Caco-2 (cell line): ENCODE results near the gene SEC24C. TPM values are rescaled to one million over a fixed set of nuclear protein-coding genes. Genes with fewer than 3 reads are reported as not detected.

Source experiments
- BruUV-seq: library from RNA; stranded (reverse); fragments of 400-500 nt; replicated peaks from 2 replicates; lab custom pipeline; 2021; lab: Mats Ljungman, UMichigan
- CTCF ChIA-PET: fragments of 300-600 bp; sonication (Branson Sonifier 250); formaldehyde crosslinking; loops from one replicate; lab custom pipeline; 2022; ENCODE audit warnings: antibody characterized with exemption; lab: Charles Lee
- POLR2A ChIA-PET: fragments of 300-600 bp; sonication (Branson Sonifier 250); formaldehyde crosslinking; loops from one replicate; lab custom pipeline; 2022; ENCODE audit warnings: antibody characterized with exemption; lab: Charles Lee
- DNase-seq, 2 experiments: peaks; one replicate each; pipeline versions ENCODE4 v3.0.0 to v3.0.0-alpha.2; 2020 to 2022
- H3K27me3 ChIP-seq: replicated peaks from 2 replicates; pipeline ENCODE4 v1.6.0; 2011; ENCODE audit warnings: low read length; ENCODE audit not compliant: control insufficient read depth, insufficient read depth
- H3K36me3 ChIP-seq: 2 replicates; pipeline ENCODE4 v1.5.1; 2011; ENCODE audit warnings: low read length; ENCODE audit not compliant: control insufficient read depth, insufficient read depth
- H3K4me1 ChIP-seq: fragments of 250-450 bp; sonication (Bioruptor Pico); 2 replicates; pipeline ENCODE4 v1.5.1; 2020; ENCODE audit warnings: mild to moderate bottlenecking
- H3K4me3 ChIP-seq: 2 replicates; pipeline ENCODE4 v1.5.1; 2011; ENCODE audit warnings: low read depth, mild to moderate bottlenecking, control low read depth, low read length
- H3K9me3 ChIP-seq: fragments of 250-450 bp; sonication (Bioruptor Pico); 2 replicates; pipeline ENCODE4 v1.5.1; 2020; ENCODE audit warnings: mild to moderate bottlenecking, moderate library complexity
- H3K27ac Mint-ChIP-seq: one replicate; pipeline ENCODE4 v1.8.0; 2022; ENCODE audit warnings: mixed read lengths; ENCODE audit not compliant: unreplicated experiment
- H3K27me3 Mint-ChIP-seq: one replicate; pipeline ENCODE4 v1.8.0; 2022; ENCODE audit warnings: mixed read lengths; ENCODE audit not compliant: insufficient read depth, unreplicated experiment
- H3K36me3 Mint-ChIP-seq: one replicate; pipeline ENCODE4 v1.8.0; 2022; ENCODE audit warnings: mild to moderate bottlenecking, mixed read lengths; ENCODE audit not compliant: insufficient read depth, unreplicated experiment
- H3K4me1 Mint-ChIP-seq: one replicate; pipeline ENCODE4 v1.8.0; 2022; ENCODE audit warnings: low read depth, mixed read lengths; ENCODE audit not compliant: unreplicated experiment
- H3K4me3 Mint-ChIP-seq: one replicate; pipeline ENCODE4 v1.8.0; 2022; ENCODE audit warnings: mild to moderate bottlenecking, moderate library complexity, mixed read lengths; ENCODE audit not compliant: unreplicated experiment
- H3K9me3 Mint-ChIP-seq: one replicate; pipeline ENCODE4 v1.8.0; 2022; ENCODE audit warnings: mixed read lengths; ENCODE audit not compliant: unreplicated experiment
- intact Hi-C: fragments of 100-400 bp; cut with micrococcal nuclease; formaldehyde crosslinking; loops from one replicate; pipeline ENCODE4 v1.10.0; 2022; ENCODE audit not compliant: unreplicated experiment
- total RNA-seq: library from RNA; stranded (reverse); gene quantifications from 2 replicates; pipeline ENCODE4 v1.2.3, GENCODE V29; 2022
- TF ChIP-seq, protein P1 (sequence below), 2 experiments: fragments of 200-600 bp in 1 of 2; IDR thresholded peaks; 1 replicate in 1 of 2; 2 replicates in 1 of 2; pipeline versions ENCODE4 v1.5.1 to v1.8.0; 2011 to 2022; ENCODE audit warnings: antibody characterized with exemption in 1 of 2, control low read depth in 1 of 2, inconsistent platforms in 1 of 2, low read depth in 1 of 2, low read length in 1 of 2, mild to moderate bottlenecking in 1 of 2, moderate library complexity in 1 of 2; ENCODE audit not compliant: insufficient read depth in 1 of 2, severe bottlenecking in 1 of 2, unreplicated experiment in 1 of 2

Gene SEC24C
- total RNA-seq, 1 experiment from 2014 or later, result 91.2 TPM

GRCh38 chr10:73731588-73732375 is 12.4 kb upstream of the SEC24C start:
- Histone ChIP-seq H3K9me3 (no peaks in the 10 kb centered on the region), H3K4me1 (no peaks in the 10 kb centered on the region), H3K4me3 (no peak overlapping the region), H3K27me3 (no peaks in the 10 kb centered on the region), H3K36me3 (no peaks in the 10 kb centered on the region; the same call in 1 of the 2 replicates)
- no peaks in the 10 kb centered on the region for H3K9me3 Mint-ChIP-seq
- BruUV-seq, result no TSS peak
- POLR2A ChIA-PET, result no interaction called here
- H3K27me3 Mint-ChIP-seq, result no peaks in the 10 kb centered on the region
- DNase-seq, result no peak
- no peaks in the 10 kb centered on the region for H3K4me1 Mint-ChIP-seq
- peaks cover 31% of the 10 kb centered on the region for H3K36me3 Mint-ChIP-seq
- CTCF ChIA-PET, result no interaction called here
- intact Hi-C loops, result no loop called here
- H3K27ac Mint-ChIP-seq, result no peak overlapping the region
- TF ChIP-seq, protein P1, sequence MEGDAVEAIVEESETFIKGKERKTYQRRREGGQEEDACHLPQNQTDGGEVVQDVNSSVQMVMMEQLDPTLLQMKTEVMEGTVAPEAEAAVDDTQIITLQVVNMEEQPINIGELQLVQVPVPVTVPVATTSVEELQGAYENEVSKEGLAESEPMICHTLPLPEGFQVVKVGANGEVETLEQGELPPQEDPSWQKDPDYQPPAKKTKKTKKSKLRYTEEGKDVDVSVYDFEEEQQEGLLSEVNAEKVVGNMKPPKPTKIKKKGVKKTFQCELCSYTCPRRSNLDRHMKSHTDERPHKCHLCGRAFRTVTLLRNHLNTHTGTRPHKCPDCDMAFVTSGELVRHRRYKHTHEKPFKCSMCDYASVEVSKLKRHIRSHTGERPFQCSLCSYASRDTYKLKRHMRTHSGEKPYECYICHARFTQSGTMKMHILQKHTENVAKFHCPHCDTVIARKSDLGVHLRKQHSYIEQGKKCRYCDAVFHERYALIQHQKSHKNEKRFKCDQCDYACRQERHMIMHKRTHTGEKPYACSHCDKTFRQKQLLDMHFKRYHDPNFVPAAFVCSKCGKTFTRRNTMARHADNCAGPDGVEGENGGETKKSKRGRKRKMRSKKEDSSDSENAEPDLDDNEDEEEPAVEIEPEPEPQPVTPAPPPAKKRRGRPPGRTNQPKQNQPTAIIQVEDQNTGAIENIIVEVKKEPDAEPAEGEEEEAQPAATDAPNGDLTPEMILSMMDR (IDR thresholded peaks at IDR 0.05; ENCODE audit: insufficient read depth in 1 of 2, low read depth in 1 of 2, low read length in 1 of 2, severe bottlenecking in 1 of 2, unreplicated experiment in 1 of 2), result no peak
- H3K4me3 Mint-ChIP-seq, result peak overlapping the region; percentile 52

GRCh38 chr10:73732426-73732825 is 11.7 kb upstream of the SEC24C start:
- intact Hi-C loops, result no loop called here
- ChIA-PET CTCF (no interaction called here), POLR2A (no interaction called here)
- BruUV-seq, result no TSS peak
- Mint-ChIP-seq H3K36me3 (peaks cover 26% of the 10 kb centered on the region), H3K9me3 (no peaks in the 10 kb centered on the region), H3K4me3 (peak overlapping the region; percentile 52), H3K27me3 (no peaks in the 10 kb centered on the region), H3K27ac (no peak overlapping the region), H3K4me1 (no peaks in the 10 kb centered on the region)
- no peak overlapping the region for H3K4me3 ChIP-seq
- H3K27me3 ChIP-seq, result no peaks in the 10 kb centered on the region
- no peaks in the 10 kb centered on the region for H3K36me3 ChIP-seq
- H3K4me1 ChIP-seq, result no peaks in the 10 kb centered on the region
- no peak for DNase-seq
- no peaks in the 10 kb centered on the region for H3K9me3 ChIP-seq
- TF ChIP-seq, protein P1 (IDR thresholded peaks at IDR 0.05; ENCODE audit: insufficient read depth in 1 of 2, low read depth in 1 of 2, low read length in 1 of 2, severe bottlenecking in 1 of 2, unreplicated experiment in 1 of 2), result no peak

DNA sequence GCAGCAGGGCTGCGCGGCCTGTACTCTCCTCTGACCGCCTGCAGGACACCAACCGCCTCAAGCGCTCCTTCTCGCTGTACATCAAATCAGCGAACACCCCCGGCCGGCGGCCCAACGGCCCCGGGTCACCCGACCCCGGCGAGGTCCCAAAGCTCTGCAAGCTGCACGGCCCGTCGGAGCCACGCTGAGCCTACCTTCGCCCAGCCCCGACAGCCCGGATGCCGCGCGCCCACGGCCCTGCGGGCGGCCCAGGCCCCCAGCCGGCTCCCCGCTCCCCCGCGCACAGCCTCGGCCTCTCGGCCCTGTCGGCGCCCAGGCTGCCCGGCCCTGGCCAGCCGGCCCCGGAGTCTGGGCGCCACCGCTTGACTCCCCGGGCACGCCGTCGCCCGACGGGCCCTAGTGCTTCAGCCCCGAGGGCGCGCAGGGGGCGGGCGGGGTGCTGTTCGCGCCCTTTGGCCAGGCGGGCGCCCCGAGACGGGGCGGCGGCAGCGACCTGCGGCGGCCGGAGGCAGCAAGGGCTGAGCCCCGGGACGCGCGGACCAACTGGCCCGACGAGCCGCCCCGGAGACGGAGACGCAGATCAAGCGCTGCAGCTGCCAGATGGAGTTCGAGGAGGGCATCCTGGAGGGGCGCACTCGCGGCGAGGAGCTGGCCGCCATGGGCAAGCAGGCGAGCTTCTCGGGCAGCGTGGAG is 11.1 kb upstream of the SEC24C start:
- Mint-ChIP-seq H3K27ac (no peak overlapping the region), H3K36me3 (peaks cover 31% of the 10 kb centered on the region), H3K4me1 (no peaks in the 10 kb centered on the region), H3K4me3 (no peak overlapping the region), H3K9me3 (no peaks in the 10 kb centered on the region), H3K27me3 (no peaks in the 10 kb centered on the region)
- DNase-seq, result no peak
- Histone ChIP-seq H3K27me3 (no peaks in the 10 kb centered on the region), H3K36me3 (no peaks in the 10 kb centered on the region), H3K9me3 (no peaks in the 10 kb centered on the region), H3K4me1 (no peaks in the 10 kb centered on the region), H3K4me3 (no peak overlapping the region)
- ChIA-PET CTCF (no interaction called here), POLR2A (no interaction called here)
- TF ChIP-seq, protein P1 (IDR thresholded peaks at IDR 0.05; ENCODE audit: insufficient read depth in 1 of 2, low read depth in 1 of 2, low read length in 1 of 2, severe bottlenecking in 1 of 2, unreplicated experiment in 1 of 2), result no peak
- intact Hi-C loops, result no loop called here
- BruUV-seq, result no TSS peak
